Esophagus squamous epithelium (tissue), 5 donors: ENCODE data around the gene PADI6. TPM values are rescaled to one million over a fixed set of nuclear protein-coding genes. Genes with fewer than 3 reads are reported as not detected.

ENCODE experiments used
- DNase-seq: peaks from one replicate; lab custom pipeline; 2025; lab: John Stamatoyannopoulos, UW
- H3K27ac ChIP-seq, 4 donors: fragments of 200-600 bp; sonication (generic); one replicate each; pipeline ENCODE4 v1.5.1; 2016 to 2019; ENCODE audit warnings: mild to moderate bottlenecking in 1 of 4
- H3K27me3 ChIP-seq, 4 donors: fragments of 200-600 bp; sonication (generic); 1 replicate in 3 of 4; 2 replicates in 1 of 4; pipeline versions ENCODE4 v1.5.1 to v1.6.0; 2017 to 2021; ENCODE audit warnings: antibody characterized with exemption in 1 of 4
- H3K36me3 ChIP-seq, 3 donors: fragments of 200-600 bp; sonication (generic); one replicate each; pipeline ENCODE4 v1.5.1; 2016 to 2019
- H3K4me1 ChIP-seq, 3 donors: fragments of 200-600 bp; sonication (generic); one replicate each; pipeline ENCODE4 v1.5.1; 2017 to 2019
- H3K4me3 ChIP-seq, 4 donors: fragments of 200-600 bp; sonication (generic); 1 replicate in 3 of 4; 2 replicates in 1 of 4; pipeline ENCODE4 v1.5.1; 2016 to 2019; ENCODE audit warnings: mild to moderate bottlenecking in 2 of 4, moderate library complexity in 1 of 4
- H3K9me3 ChIP-seq, 3 donors: fragments of 200-600 bp; sonication (generic); one replicate each; pipeline ENCODE4 v1.5.1; 2016 to 2019
- POLR2A ChIP-seq, 4 donors: fragments of 450-650 bp; IDR thresholded peaks; one replicate each; pipeline ENCODE4 v1.6.1; 2017; ENCODE audit warnings: antibody characterized with exemption in 4 of 4, mild to moderate bottlenecking in 4 of 4, moderate library complexity in 3 of 4
- WGBS, 2 donors: methylation state at CpG; one replicate each; pipeline ENCODE4 v1.1.5; 2018; 5-methylcytosine and 5-hydroxymethylcytosine counted together
- intact Hi-C: fragments of 100-400 bp; cut with DNase I; formaldehyde crosslinking; loops from one replicate; pipeline ENCODE4 v1.15.0; 2022
- total RNA-seq, 4 donors: library from RNA; depleted of rRNA; stranded (reverse); fragments of >200 nt; gene quantifications; one replicate each; pipeline ENCODE4 v1.1.0, GENCODE V29; 2016
- TF ChIP-seq, protein P1 (sequence below), 6 experiments: fragments of 450-650 bp in 4 of 6; fragments of 200-600 bp in 2 of 6; sonication (generic) in 2 of 6; IDR thresholded peaks; one replicate each; pipeline ENCODE4 v1.5.1; 2016 to 2019; ENCODE audit warnings: antibody characterized with exemption in 6 of 6, mild to moderate bottlenecking in 4 of 6, moderate library complexity in 4 of 6
- donor health status: DM: yes; HTN: yes; CAD: no.

PADI6 gene
- total RNA-seq, 4 donors from 2014 or later = not detected

DNA sequence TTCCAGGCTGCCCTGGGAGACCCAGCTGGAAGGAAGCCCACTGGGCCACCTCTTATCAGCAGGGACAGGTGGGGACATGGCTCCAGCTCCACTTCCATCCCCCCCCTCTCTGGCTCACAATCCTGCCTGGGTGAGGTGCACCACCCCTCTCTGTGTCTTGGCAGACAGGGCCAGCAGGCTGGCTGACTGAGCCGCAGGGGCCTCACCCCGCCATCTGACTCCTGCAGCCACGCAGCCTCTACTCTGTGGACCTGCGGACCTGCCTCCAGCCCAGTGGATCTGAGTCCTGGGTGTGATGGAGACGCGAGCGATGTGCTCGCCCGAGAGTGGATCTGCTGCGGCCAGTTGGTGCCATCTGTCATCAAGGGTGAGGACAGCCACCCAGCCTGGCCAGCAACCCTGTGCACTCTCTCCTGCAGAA lies 37.4 kb downstream of the PADI6 start:
- Histone ChIP-seq H3K9me3 (no peaks in the 10 kb centered on the region), H3K27ac (no peak overlapping the region), H3K27me3 (no peaks in the 10 kb centered on the region), H3K36me3 (peaks cover 33 to 77% (median 62%) of the 10 kb centered on the region in 3 donors), H3K4me3 (no peak overlapping the region), H3K4me1 (peaks cover 0 to 28% (median 0%) of the 10 kb centered on the region in 3 donors)
- DNase-seq = no peak
- TF ChIP-seq, protein P1, sequence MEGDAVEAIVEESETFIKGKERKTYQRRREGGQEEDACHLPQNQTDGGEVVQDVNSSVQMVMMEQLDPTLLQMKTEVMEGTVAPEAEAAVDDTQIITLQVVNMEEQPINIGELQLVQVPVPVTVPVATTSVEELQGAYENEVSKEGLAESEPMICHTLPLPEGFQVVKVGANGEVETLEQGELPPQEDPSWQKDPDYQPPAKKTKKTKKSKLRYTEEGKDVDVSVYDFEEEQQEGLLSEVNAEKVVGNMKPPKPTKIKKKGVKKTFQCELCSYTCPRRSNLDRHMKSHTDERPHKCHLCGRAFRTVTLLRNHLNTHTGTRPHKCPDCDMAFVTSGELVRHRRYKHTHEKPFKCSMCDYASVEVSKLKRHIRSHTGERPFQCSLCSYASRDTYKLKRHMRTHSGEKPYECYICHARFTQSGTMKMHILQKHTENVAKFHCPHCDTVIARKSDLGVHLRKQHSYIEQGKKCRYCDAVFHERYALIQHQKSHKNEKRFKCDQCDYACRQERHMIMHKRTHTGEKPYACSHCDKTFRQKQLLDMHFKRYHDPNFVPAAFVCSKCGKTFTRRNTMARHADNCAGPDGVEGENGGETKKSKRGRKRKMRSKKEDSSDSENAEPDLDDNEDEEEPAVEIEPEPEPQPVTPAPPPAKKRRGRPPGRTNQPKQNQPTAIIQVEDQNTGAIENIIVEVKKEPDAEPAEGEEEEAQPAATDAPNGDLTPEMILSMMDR (IDR thresholded peaks at IDR 0.05) = no peak
- no peak for TF ChIP-seq POLR2A (IDR thresholded peaks at IDR 0.05)
- intact Hi-C loops = no loop called here
- WGBS, 2 donors = no CpG with 5 or more reads among the region's 10 CpGs

- H3K27ac ChIP-seq = no peak overlapping the region
- TF ChIP-seq, protein P1 (IDR thresholded peaks at IDR 0.05) = no peak
- TF ChIP-seq POLR2A (IDR thresholded peaks at IDR 0.05) = no peak
- H3K4me3 ChIP-seq = no peak overlapping the region
- peaks cover 0 to 20% (median 0%) of the 10 kb centered on the region in 3 donors for H3K4me1 ChIP-seq
- DNase-seq = no peak
- 59 to 85% methylated on average over 6 to 14 of the region's 16 CpGs for WGBS, 2 donors
- H3K9me3 ChIP-seq = no peaks in the 10 kb centered on the region
- H3K27me3 ChIP-seq = no peaks in the 10 kb centered on the region
- intact Hi-C loops = no loop called here
- H3K36me3 ChIP-seq = peaks cover 33 to 100% (median 83%) of the 10 kb centered on the region in 3 donors
Measured at GRCh38 chr1:17412093-17412870, 40.3 kb downstream of the PADI6 start.

GRCh38 chr1:17414022-17414421 lies 42.0 kb downstream of the PADI6 start:
- Histone ChIP-seq H3K27me3 (no peaks in the 10 kb centered on the region), H3K27ac (no peak overlapping the region), H3K36me3 (peaks cover 35 to 100% (median 72%) of the 10 kb centered on the region in 3 donors), H3K4me3 (no peak overlapping the region), H3K4me1 (peaks cover 0 to 20% (median 0%) of the 10 kb centered on the region in 3 donors), H3K9me3 (no peaks in the 10 kb centered on the region)
- DNase-seq = no peak
- intact Hi-C loops = no loop called here
- whole genome bisulfite sequencing, 2 donors = 72% methylated on average over 2 of the region's 2 CpGs; no CpG with 5 or more reads in 1 of the 2 donors
- no peak for TF ChIP-seq POLR2A (IDR thresholded peaks at IDR 0.05)

- intact Hi-C loops = no loop called here
- Histone ChIP-seq H3K9me3 (no peaks in the 10 kb centered on the region), H3K27ac (no peak overlapping the region), H3K4me3 (no peak overlapping the region), H3K36me3 (peaks cover 24 to 100% (median 58%) of the 10 kb centered on the region in 3 donors), H3K4me1 (peaks cover 0 to 28% (median 0%) of the 10 kb centered on the region in 3 donors), H3K27me3 (no peaks in the 10 kb centered on the region)
- no peak for DNase-seq
- TF ChIP-seq, protein P1 (IDR thresholded peaks at IDR 0.05) = no peak
- TF ChIP-seq POLR2A (IDR thresholded peaks at IDR 0.05) = no peak
- 80 to 91% methylated on average over 7 to 20 of the region's 20 CpGs for WGBS, 2 donors
Measured at GRCh38 chr1:17416389-17416788, 44.4 kb downstream of the PADI6 start.

DNA sequence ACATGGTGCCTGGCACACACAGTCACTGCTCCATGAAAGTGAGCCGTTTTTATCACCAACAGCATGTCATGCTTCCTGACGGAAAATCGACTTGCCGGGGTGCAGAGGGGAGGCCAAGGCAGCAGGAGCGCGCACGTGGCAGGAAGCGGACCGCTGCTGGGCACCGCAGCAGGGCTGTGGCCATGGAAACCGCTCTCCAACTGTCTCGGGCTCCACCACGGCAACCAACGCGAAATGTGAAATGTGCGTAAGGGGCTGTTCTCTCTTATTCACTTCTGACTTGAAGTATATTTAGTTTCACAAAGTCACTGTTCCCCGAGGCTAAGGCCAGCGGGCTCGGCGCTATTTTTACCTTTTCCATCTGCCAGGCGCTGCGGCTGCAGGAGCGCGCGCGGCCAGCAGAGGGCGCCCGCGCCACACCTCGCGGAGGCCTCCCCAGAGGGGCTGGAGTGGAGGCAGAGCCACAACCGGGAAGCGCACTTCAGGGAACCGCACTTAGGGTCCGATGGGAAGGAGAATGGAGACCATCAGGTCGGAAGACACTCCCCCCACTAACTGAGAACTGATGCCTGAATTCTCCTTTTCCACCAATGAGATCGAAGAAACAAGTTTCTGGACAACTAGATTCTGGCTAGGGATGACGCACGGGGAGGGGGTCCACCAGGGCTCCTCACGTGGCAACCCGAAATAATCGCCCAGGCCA lies 47.8 kb downstream of the PADI6 start:
- Histone ChIP-seq H3K9me3 (no peaks in the 10 kb centered on the region), H3K4me3 (no peak overlapping the region), H3K27ac (no peak overlapping the region), H3K4me1 (peaks cover 0 to 27% (median 6%) of the 10 kb centered on the region in 3 donors), H3K36me3 (peaks cover 26 to 100% (median 38%) of the 10 kb centered on the region in 3 donors), H3K27me3 (no peaks in the 10 kb centered on the region)
- no peak for DNase-seq
- 51 to 63% methylated on average over 12 to 16 of the region's 42 CpGs for WGBS, 2 donors
- intact Hi-C loops = no loop called here
- TF ChIP-seq, protein P1 (IDR thresholded peaks at IDR 0.05) = peak; percentile 97 to 100 (median 99)
- TF ChIP-seq POLR2A (IDR thresholded peaks at IDR 0.05) = no peak
